Liver (tissue), 9 donors: Measurements from ENCODE around the gene LYVE1. TPM values are rescaled to one million over a fixed set of nuclear protein-coding genes. Genes with fewer than 3 reads are reported as not detected.

Experiments
- DNase-seq: peaks from one replicate; pipeline ENCODE4 v3.0.0-alpha.2; 2017; ENCODE audit warnings: low spot score
- H3K27ac ChIP-seq, 2 donors: one replicate each; pipeline ENCODE4 v1.7.0; 2013; ENCODE audit warnings: inconsistent platforms in 2 of 2, low read length in 2 of 2, control low read depth in 1 of 2, low read depth in 1 of 2, mild to moderate bottlenecking in 1 of 2
- H3K27me3 ChIP-seq, 4 donors: one replicate each; pipeline versions ENCODE4 v1.6.1 to v1.7.0; 2013; ENCODE audit warnings: low read length in 3 of 4, inconsistent platforms in 1 of 4, mild to moderate bottlenecking in 1 of 4, moderate library complexity in 1 of 4; ENCODE audit not compliant: control insufficient read depth in 4 of 4, insufficient read depth in 4 of 4
- H3K36me3 ChIP-seq, 4 donors: one replicate each; pipeline versions ENCODE4 v1.6.1 to v1.7.0; 2013; ENCODE audit warnings: low read length in 3 of 4, mild to moderate bottlenecking in 3 of 4, low read depth in 1 of 4, moderate library complexity in 1 of 4; ENCODE audit not compliant: control insufficient read depth in 4 of 4, insufficient read depth in 3 of 4
- H3K4me1 ChIP-seq, 4 donors: one replicate each; pipeline versions ENCODE4 v1.6.1 to v1.7.0; 2013; ENCODE audit warnings: low read length in 3 of 4, mild to moderate bottlenecking in 3 of 4, moderate library complexity in 1 of 4; ENCODE audit not compliant: control insufficient read depth in 4 of 4, insufficient read depth in 4 of 4
- H3K4me3 ChIP-seq, 3 donors: one replicate each; pipeline versions ENCODE4 v1.6.1 to v1.7.0; 2013; ENCODE audit warnings: low read length in 3 of 3, control low read depth in 1 of 3, low read depth in 1 of 3, mild to moderate bottlenecking in 1 of 3
- H3K9ac ChIP-seq, 2 donors: one replicate each; pipeline ENCODE4 v1.7.0; 2013; ENCODE audit warnings: low read length in 2 of 2, mild to moderate bottlenecking in 2 of 2, moderate library complexity in 2 of 2, control low read depth in 1 of 2, low read depth in 1 of 2
- H3K9me3 ChIP-seq, 4 donors: one replicate each; pipeline versions ENCODE4 v1.6.1 to v1.7.0; 2013; ENCODE audit warnings: low read length in 3 of 4; ENCODE audit not compliant: control insufficient read depth in 4 of 4
- EGR1 ChIP-seq, 2 donors: IDR thresholded peaks; 2 replicates each; pipeline ENCODE4 v1.6.1; 2016 to 2018; ENCODE audit warnings: antibody characterized with exemption in 2 of 2, low read depth in 2 of 2
- GABPA ChIP-seq, 2 donors: IDR thresholded peaks in 1 of 2; conservative IDR thresholded peaks in 1 of 2; 2 replicates each; pipeline ENCODE4 v1.6.1; 2016; ENCODE audit warnings: antibody characterized with exemption in 2 of 2, mild to moderate bottlenecking in 1 of 2, moderate library complexity in 1 of 2
- HNF4A ChIP-seq, 2 donors: conservative IDR thresholded peaks; 2 replicates each; pipeline ENCODE4 v1.6.1; 2016; ENCODE audit warnings: antibody characterized with exemption in 2 of 2, mild to moderate bottlenecking in 2 of 2
- HNF4G ChIP-seq: IDR thresholded peaks from 2 replicates; pipeline ENCODE4 v1.6.1; 2016; ENCODE audit warnings: antibody characterized with exemption
- JUND ChIP-seq, 2 donors: IDR thresholded peaks; 2 replicates each; pipeline ENCODE4 v1.6.1; 2016; ENCODE audit warnings: antibody characterized with exemption in 2 of 2
- NR2F2 ChIP-seq: IDR thresholded peaks from 2 replicates; pipeline ENCODE4 v1.6.1; 2016; ENCODE audit warnings: antibody characterized with exemption
- RAD21 ChIP-seq, 2 donors: IDR thresholded peaks; 2 replicates each; pipeline ENCODE4 v1.6.1; 2016; ENCODE audit warnings: antibody characterized with exemption in 2 of 2, mild to moderate bottlenecking in 2 of 2
- RXRA ChIP-seq, 2 donors: IDR thresholded peaks; 2 replicates each; pipeline ENCODE4 v1.6.1; 2017 to 2018; ENCODE audit warnings: antibody characterized with exemption in 2 of 2, mild to moderate bottlenecking in 1 of 2
- SP1 ChIP-seq: IDR thresholded peaks from 2 replicates; pipeline ENCODE4 v1.6.1; 2018; ENCODE audit warnings: antibody characterized with exemption, mild to moderate bottlenecking
- TAF1 ChIP-seq: conservative IDR thresholded peaks from 2 replicates; pipeline ENCODE4 v1.6.1; 2016; ENCODE audit warnings: antibody characterized with exemption, mild to moderate bottlenecking
- YY1 ChIP-seq: IDR thresholded peaks from 2 replicates; pipeline ENCODE4 v1.6.1; 2016; ENCODE audit warnings: antibody characterized with exemption, mild to moderate bottlenecking
- WGBS: extraction: QIAGEN DNeasy Blood & Tissue Kit; methylation state at CpG from one replicate; pipeline ENCODE4 v1.1.7; 2013; 5-methylcytosine and 5-hydroxymethylcytosine counted together
- polyA plus RNA-seq, 2 donors: library from polyadenylated mRNA; stranded (reverse) in 1 of 2; unstranded in 1 of 2; fragments of 200-250 nt in 1 of 2; fragments of >200 nt in 1 of 2; fragmentation: Nextera tagmentation in 1 of 2; extraction: Ambion mirVana in 1 of 2; gene quantifications; one replicate each; pipeline versions ENCODE4 v1.2.1 to v1.2.3, GENCODE V29; 2013 to 2015
- total RNA-seq, 2 donors: library from RNA; depleted of rRNA; stranded (reverse); fragments of >200 nt; gene quantifications; one replicate each; pipeline ENCODE4 v1.2.3, GENCODE V29; 2014
- TF ChIP-seq, protein P1 (sequence below): IDR thresholded peaks from 2 replicates; pipeline ENCODE4 v1.6.1; 2016; ENCODE audit warnings: antibody characterized with exemption
- TF ChIP-seq, protein P2 (sequence below): IDR thresholded peaks from 2 replicates; pipeline ENCODE4 v1.6.1; 2016; ENCODE audit warnings: antibody characterized with exemption
- TF ChIP-seq, protein P3 (sequence below): IDR thresholded peaks from 2 replicates; pipeline ENCODE4 v1.6.1; 2016; ENCODE audit warnings: antibody characterized with exemption
- TF ChIP-seq, protein P4 (sequence below): fragments of 150-350 bp; IDR thresholded peaks from 2 replicates; pipeline ENCODE4 v1.5.1; 2017; ENCODE audit warnings: improper control_type of control experiment, low read depth, low read length; ENCODE audit not compliant: missing input control
- TF ChIP-seq, protein P5 (sequence below): IDR thresholded peaks from 2 replicates; pipeline ENCODE4 v1.6.1; 2016; ENCODE audit warnings: antibody characterized with exemption, mild to moderate bottlenecking
- donor health status: healthy.
- donor health status: healthy.
- donor health status: healthy.
- donor health status: healthy.
- donor health status: healthy.

LYVE1 gene
- total and polyA plus RNA-seq, 4 donors, result 11.3 to 46.7 (median 28.3) TPM

DNA sequence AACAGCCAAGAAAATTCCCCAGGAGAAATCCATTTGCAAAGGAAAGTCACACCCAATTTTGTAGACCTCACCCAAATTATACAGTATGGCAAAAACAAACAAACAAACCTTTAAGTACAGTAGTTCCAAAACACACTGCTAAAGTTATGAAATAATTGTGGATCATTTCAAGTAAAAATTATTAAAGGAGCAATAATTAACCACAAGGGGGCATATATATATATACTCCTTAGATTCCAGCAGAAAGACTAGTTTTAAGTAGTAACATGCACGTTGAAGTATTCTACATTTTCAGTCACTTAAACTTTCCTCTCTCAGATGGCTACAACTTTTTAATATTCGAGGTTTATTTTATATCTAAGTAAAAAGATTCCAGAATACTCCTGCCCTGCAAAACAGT, 54.3 kb downstream of the LYVE1 start:
- H3K4me1 ChIP-seq, result peaks cover 0 to 1% (median 0%) of the 10 kb centered on the region in 4 donors
- H3K27me3 ChIP-seq, result no peaks in the 10 kb centered on the region
- no peak overlapping the region for H3K4me3 ChIP-seq
- no peak overlapping the region for H3K9ac ChIP-seq
- 61% methylated on average over 2 of the region's 2 CpGs for WGBS
- TF ChIP-seq, protein P1, sequence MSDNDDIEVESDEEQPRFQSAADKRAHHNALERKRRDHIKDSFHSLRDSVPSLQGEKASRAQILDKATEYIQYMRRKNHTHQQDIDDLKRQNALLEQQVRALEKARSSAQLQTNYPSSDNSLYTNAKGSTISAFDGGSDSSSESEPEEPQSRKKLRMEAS, result no peak
- TF ChIP-seq TAF1 (no peak), SP1 (no peak), GABPA (IDR thresholded peaks at IDR 0.05 in 1 of 2, conservative IDR thresholded peaks at IDR 0.05 in 1 of 2) (no peak), NR2F2 (no peak), RXRA (IDR thresholded peaks at IDR 0.05) (no peak), YY1 (no peak), RAD21 (IDR thresholded peaks at IDR 0.05) (peak; percentile 52 to 59), HNF4A (conservative IDR thresholded peaks at IDR 0.05) (no peak)
- TF ChIP-seq, protein P2, sequence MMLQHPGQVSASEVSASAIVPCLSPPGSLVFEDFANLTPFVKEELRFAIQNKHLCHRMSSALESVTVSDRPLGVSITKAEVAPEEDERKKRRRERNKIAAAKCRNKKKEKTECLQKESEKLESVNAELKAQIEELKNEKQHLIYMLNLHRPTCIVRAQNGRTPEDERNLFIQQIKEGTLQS, result no peak
- TF ChIP-seq, protein P3, sequence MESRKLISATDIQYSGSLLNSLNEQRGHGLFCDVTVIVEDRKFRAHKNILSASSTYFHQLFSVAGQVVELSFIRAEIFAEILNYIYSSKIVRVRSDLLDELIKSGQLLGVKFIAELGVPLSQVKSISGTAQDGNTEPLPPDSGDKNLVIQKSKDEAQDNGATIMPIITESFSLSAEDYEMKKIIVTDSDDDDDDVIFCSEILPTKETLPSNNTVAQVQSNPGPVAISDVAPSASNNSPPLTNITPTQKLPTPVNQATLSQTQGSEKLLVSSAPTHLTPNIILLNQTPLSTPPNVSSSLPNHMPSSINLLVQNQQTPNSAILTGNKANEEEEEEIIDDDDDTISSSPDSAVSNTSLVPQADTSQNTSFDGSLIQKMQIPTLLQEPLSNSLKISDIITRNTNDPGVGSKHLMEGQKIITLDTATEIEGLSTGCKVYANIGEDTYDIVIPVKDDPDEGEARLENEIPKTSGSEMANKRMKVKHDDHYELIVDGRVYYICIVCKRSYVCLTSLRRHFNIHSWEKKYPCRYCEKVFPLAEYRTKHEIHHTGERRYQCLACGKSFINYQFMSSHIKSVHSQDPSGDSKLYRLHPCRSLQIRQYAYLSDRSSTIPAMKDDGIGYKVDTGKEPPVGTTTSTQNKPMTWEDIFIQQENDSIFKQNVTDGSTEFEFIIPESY, result no peak
- TF ChIP-seq, protein P4, sequence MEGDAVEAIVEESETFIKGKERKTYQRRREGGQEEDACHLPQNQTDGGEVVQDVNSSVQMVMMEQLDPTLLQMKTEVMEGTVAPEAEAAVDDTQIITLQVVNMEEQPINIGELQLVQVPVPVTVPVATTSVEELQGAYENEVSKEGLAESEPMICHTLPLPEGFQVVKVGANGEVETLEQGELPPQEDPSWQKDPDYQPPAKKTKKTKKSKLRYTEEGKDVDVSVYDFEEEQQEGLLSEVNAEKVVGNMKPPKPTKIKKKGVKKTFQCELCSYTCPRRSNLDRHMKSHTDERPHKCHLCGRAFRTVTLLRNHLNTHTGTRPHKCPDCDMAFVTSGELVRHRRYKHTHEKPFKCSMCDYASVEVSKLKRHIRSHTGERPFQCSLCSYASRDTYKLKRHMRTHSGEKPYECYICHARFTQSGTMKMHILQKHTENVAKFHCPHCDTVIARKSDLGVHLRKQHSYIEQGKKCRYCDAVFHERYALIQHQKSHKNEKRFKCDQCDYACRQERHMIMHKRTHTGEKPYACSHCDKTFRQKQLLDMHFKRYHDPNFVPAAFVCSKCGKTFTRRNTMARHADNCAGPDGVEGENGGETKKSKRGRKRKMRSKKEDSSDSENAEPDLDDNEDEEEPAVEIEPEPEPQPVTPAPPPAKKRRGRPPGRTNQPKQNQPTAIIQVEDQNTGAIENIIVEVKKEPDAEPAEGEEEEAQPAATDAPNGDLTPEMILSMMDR, result peak; percentile 10
- TF ChIP-seq, protein P5, sequence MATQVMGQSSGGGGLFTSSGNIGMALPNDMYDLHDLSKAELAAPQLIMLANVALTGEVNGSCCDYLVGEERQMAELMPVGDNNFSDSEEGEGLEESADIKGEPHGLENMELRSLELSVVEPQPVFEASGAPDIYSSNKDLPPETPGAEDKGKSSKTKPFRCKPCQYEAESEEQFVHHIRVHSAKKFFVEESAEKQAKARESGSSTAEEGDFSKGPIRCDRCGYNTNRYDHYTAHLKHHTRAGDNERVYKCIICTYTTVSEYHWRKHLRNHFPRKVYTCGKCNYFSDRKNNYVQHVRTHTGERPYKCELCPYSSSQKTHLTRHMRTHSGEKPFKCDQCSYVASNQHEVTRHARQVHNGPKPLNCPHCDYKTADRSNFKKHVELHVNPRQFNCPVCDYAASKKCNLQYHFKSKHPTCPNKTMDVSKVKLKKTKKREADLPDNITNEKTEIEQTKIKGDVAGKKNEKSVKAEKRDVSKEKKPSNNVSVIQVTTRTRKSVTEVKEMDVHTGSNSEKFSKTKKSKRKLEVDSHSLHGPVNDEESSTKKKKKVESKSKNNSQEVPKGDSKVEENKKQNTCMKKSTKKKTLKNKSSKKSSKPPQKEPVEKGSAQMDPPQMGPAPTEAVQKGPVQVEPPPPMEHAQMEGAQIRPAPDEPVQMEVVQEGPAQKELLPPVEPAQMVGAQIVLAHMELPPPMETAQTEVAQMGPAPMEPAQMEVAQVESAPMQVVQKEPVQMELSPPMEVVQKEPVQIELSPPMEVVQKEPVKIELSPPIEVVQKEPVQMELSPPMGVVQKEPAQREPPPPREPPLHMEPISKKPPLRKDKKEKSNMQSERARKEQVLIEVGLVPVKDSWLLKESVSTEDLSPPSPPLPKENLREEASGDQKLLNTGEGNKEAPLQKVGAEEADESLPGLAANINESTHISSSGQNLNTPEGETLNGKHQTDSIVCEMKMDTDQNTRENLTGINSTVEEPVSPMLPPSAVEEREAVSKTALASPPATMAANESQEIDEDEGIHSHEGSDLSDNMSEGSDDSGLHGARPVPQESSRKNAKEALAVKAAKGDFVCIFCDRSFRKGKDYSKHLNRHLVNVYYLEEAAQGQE, result no peak
- no peak overlapping the region for H3K27ac ChIP-seq
- no peaks in the 10 kb centered on the region for H3K9me3 ChIP-seq
- H3K36me3 ChIP-seq, result peaks cover 0 to 5% (median 0%) of the 10 kb centered on the region in 4 donors
- DNase-seq, result no peak

DNA sequence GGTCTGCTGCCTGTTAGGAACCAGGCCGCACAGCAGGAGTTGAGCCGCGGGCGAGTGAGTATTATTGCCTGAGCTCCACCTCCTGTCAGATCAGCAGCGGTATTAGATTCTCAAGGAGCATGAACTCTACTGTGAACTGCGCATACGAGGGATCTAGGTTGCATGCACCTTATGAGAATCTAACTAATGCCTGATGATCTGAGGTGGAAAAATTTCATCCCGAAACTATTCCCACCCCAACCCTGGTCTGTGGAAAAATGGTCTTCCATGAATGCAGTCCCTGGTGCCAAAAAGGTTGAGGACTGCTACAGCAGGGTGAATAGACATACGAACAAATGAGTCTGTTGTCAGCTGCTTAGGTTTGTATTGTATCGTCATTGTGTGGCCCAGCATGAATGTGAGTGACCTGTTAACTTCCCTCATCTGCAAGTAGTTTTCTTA, 57.3 kb downstream of the LYVE1 start:
- H3K36me3 ChIP-seq, result no peaks in the 10 kb centered on the region
- no peak for DNase-seq
- H3K9ac ChIP-seq, result no peak overlapping the region
- H3K27ac ChIP-seq, result no peak overlapping the region
- H3K27me3 ChIP-seq, result no peaks in the 10 kb centered on the region
- WGBS, result 93% methylated on average over 10 of the region's 10 CpGs
- peaks cover 0 to 1% (median 0%) of the 10 kb centered on the region in 4 donors for H3K4me1 ChIP-seq
- no peaks in the 10 kb centered on the region for H3K9me3 ChIP-seq
- no peak overlapping the region for H3K4me3 ChIP-seq
- TF ChIP-seq GABPA (IDR thresholded peaks at IDR 0.05 in 1 of 2, conservative IDR thresholded peaks at IDR 0.05 in 1 of 2) (no peak), HNF4G (no peak), EGR1 (IDR thresholded peaks at IDR 0.05; ENCODE audit: low read depth in 2 of 2) (no peak), JUND (IDR thresholded peaks at IDR 0.05) (no peak)
- TF ChIP-seq, protein P5, result no peak
- TF ChIP-seq, protein P3, result no peak
- TF ChIP-seq, protein P2, result no peak
